MCF 10A (cell line): ENCODE results near the gene TRAF7. TPM values are rescaled to one million over a fixed set of nuclear protein-coding genes. Genes with fewer than 3 reads are reported as not detected.
A peak's percentile ranks its signal among the peaks of the same experiment; 100 is the strongest.

Experiments
- BruUV-seq: library from RNA; stranded (reverse); fragments of 400-500 nt; replicated peaks from 2 replicates; lab custom pipeline; 2021; lab: Mats Ljungman, UMichigan
- CTCF ChIA-PET: fragments of 300-600 bp; sonication (Branson Sonifier 250); formaldehyde crosslinking; extraction: SDS; loops from one replicate; lab custom pipeline; 2021; ENCODE audit warnings: antibody characterized with exemption, inconsistent platforms; lab: Yijun Ruan, JAX
- POLR2A ChIA-PET: fragments of 300-600, 350-650 bp; sonication (Branson Sonifier 250); formaldehyde crosslinking; extraction: SDS; loops from one replicate; lab custom pipeline; 2020; ENCODE audit warnings: antibody characterized with exemption, inconsistent platforms; lab: Yijun Ruan, JAX
- DNase-seq: peaks from one replicate; pipeline ENCODE4 v3.0.0-alpha.2; 2018; ENCODE audit not compliant: unreplicated experiment
- H3K27ac Mint-ChIP-seq: one replicate; pipeline ENCODE4 v1.8.0; 2022; ENCODE audit warnings: mild to moderate bottlenecking, low read depth, mixed read lengths; ENCODE audit not compliant: unreplicated experiment
- H3K27me3 Mint-ChIP-seq: one replicate; pipeline ENCODE4 v1.8.0; 2022; ENCODE audit warnings: mixed read lengths; ENCODE audit not compliant: insufficient read depth, unreplicated experiment
- H3K36me3 Mint-ChIP-seq: one replicate; pipeline ENCODE4 v1.8.0; 2022; ENCODE audit warnings: mild to moderate bottlenecking, moderate library complexity, mixed read lengths; ENCODE audit not compliant: insufficient read depth, unreplicated experiment
- H3K4me1 Mint-ChIP-seq: one replicate; pipeline ENCODE4 v1.8.0; 2022; ENCODE audit warnings: mixed read lengths; ENCODE audit not compliant: insufficient read depth, unreplicated experiment
- H3K4me3 Mint-ChIP-seq: one replicate; pipeline ENCODE4 v1.8.0; 2022; ENCODE audit warnings: mild to moderate bottlenecking, moderate library complexity, mixed read lengths; ENCODE audit not compliant: unreplicated experiment
- H3K9me3 Mint-ChIP-seq: one replicate; pipeline ENCODE4 v1.8.0; 2022; ENCODE audit warnings: mixed read lengths; ENCODE audit not compliant: unreplicated experiment
- intact Hi-C: fragments of 100-400 bp; cut with micrococcal nuclease; formaldehyde crosslinking; loops from 2 replicates; pipeline ENCODE4 v1.14.1; 2022
- total RNA-seq: library from RNA; stranded (reverse); gene quantifications from 2 replicates; pipeline ENCODE4 v1.2.3, GENCODE V29; 2022
- TF ChIP-seq, protein P1 (sequence below): fragments of 200-600 bp; IDR thresholded peaks from one replicate; pipeline ENCODE4 v1.8.0; 2022; ENCODE audit warnings: antibody characterized with exemption, mild to moderate bottlenecking; ENCODE audit not compliant: unreplicated experiment

TRAF7 gene
- total RNA-seq, 1 experiment from 2014 or later, result 98.6 TPM

DNA sequence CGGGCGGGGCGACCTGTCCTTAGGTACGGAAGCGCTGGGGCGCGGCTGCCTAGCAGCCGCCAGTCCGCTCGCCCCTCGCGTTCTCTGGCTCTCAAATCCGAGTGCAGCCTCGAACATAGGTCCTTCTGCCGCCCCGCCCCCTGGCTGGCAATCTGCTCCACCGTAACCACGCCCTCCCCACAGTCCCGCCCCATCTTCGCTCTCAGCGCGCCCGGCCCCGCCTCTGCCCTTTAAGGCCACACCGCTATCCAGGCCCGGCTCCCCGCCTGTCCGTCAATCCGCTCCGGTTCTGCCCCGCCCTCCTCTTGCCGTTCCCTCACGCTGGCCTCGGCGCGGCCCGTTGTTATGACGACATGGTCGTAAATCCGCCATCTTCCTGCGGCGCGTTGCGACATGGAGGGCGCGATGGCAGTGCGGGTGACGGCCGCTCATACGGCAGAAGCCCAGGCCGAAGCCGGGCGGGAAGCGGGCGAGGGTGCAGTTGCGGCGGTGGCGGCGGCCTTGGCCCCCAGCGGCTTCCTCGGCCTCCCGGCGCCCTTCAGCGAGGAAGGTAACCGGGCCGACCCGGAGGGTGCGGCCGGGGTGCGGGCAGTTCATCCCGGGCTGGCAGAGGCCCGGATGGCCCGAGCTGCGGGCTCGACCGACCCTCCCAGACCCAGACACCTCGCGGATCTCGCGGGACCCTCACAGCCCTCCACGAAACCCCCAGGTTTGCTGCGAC, 67.8 kb downstream of the TRAF7 start, which contains the start of gene E4F1:
E4F1 (plus strand) TSS at position 371 of the 721 bp plus-strand sequence; CDS start at position 394, 23 bp downstream.
- H3K27ac Mint-ChIP-seq, result peak within 1 kb of the TSS; percentile 85
- TF ChIP-seq, protein P1, sequence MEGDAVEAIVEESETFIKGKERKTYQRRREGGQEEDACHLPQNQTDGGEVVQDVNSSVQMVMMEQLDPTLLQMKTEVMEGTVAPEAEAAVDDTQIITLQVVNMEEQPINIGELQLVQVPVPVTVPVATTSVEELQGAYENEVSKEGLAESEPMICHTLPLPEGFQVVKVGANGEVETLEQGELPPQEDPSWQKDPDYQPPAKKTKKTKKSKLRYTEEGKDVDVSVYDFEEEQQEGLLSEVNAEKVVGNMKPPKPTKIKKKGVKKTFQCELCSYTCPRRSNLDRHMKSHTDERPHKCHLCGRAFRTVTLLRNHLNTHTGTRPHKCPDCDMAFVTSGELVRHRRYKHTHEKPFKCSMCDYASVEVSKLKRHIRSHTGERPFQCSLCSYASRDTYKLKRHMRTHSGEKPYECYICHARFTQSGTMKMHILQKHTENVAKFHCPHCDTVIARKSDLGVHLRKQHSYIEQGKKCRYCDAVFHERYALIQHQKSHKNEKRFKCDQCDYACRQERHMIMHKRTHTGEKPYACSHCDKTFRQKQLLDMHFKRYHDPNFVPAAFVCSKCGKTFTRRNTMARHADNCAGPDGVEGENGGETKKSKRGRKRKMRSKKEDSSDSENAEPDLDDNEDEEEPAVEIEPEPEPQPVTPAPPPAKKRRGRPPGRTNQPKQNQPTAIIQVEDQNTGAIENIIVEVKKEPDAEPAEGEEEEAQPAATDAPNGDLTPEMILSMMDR, result no peak
- DNase-seq, result peak; percentile 98
- peaks cover 4% of the 10 kb centered on the region for H3K4me1 Mint-ChIP-seq
- H3K4me3 Mint-ChIP-seq, result peak within 1 kb of the TSS; percentile 78
- peaks cover 5% of the 10 kb centered on the region for H3K36me3 Mint-ChIP-seq
- POLR2A ChIA-PET, result interaction anchor here (0.8 to 4.5 kb wide), 9 partner anchors 9 to 76 kb away, joined by 3 to 21 read pairs (median 4); partner anchors contain the start of genes ECI1, PGP and TRAF7
- CTCF ChIA-PET, result no interaction called here
- H3K9me3 Mint-ChIP-seq, result no peaks in the 10 kb centered on the region
- intact Hi-C loops, result loop anchor here (1.0 to 2.0 kb wide), 2 partner anchors 8 to 63 kb away; no protein-coding TSS in a partner anchor
- no TSS peak for BruUV-seq
- H3K27me3 Mint-ChIP-seq, result no peaks in the 10 kb centered on the region

DNA sequence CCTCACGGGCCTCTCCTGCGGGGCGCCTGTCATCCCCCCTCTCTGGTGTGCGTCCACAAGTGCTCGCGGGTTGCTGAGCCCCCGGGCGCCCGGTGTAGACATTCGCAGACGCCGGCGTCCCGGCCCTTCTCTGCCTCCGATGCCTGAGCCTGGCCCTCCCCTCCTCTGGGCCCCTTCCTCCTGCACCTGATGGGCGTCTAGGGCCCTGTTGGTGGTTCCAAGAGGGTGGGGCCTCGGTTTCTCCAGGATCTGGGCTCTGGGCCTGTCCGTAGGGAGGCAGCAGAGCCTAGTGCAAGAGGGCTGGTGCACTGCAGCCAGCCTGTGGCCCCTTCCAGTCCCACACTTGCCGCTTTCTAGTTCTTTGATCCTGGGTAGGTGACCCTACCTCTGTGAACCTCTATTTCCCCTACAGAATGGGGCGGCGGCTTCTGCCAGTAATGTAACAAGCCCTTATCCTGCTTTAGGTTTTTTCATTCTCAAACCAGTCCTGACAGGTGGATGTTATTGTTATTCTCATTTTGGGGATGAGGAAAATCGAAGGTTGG, 68.4 kb downstream of the TRAF7 start:
- peaks cover 10% of the 10 kb centered on the region for H3K36me3 Mint-ChIP-seq
- H3K4me3 Mint-ChIP-seq, result peak overlapping the region; percentile 78
- TF ChIP-seq, protein P1, result peak; percentile 19
- CTCF ChIA-PET, result no interaction called here
- H3K27ac Mint-ChIP-seq, result peak overlapping the region; percentile 85
- peak; percentile 62 for DNase-seq
- POLR2A ChIA-PET, result interaction anchor here (1.1 to 4.5 kb wide), 3 partner anchors 27 to 68 kb away, joined by 4 to 21 read pairs (median 10); partner anchors contain the start of genes ECI1 and TRAF7
- H3K27me3 Mint-ChIP-seq, result no peaks in the 10 kb centered on the region
- TSS peak; percentile 54 for BruUV-seq
- no peaks in the 10 kb centered on the region for H3K9me3 Mint-ChIP-seq
- intact Hi-C loops, result loop anchor here (1.0 to 2.0 kb wide), 3 partner anchors 9 to 63 kb away; partner anchors contain the start of gene ECI1
- peaks cover 4% of the 10 kb centered on the region for H3K4me1 Mint-ChIP-seq

DNA sequence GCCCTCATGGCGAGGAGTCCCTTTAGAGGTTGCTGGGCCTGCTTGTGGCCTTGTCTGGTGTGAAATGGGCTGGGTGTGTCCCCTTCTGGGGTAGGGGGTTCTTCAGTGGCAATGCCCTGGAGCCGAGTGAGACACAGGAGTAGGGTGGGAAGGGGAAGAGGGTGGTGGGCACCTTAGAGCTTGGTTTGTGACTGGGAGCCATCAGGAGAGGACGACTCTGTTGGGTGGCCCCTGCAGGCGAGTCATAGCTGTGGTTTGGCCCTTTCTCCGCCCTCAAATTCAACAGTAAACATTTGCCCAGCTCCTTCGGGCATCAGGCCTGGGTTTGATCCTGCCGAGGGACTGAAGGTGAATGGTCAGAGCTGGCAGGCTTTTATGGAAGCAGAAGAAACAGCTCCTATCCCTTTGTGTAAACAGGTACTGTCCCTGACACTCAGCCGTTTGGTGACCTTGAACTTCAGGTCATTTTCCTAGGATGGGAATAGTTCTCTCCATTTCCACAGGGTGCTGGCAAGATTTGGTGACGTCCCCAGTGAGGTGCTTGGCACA, 70.7 kb downstream of the TRAF7 start:
- no peak for DNase-seq
- intact Hi-C loops, result no loop called here
- Mint-ChIP-seq H3K4me1 (peaks cover 4% of the 10 kb centered on the region), H3K27ac (peak overlapping the region; percentile 46), H3K36me3 (peaks cover 17% of the 10 kb centered on the region), H3K9me3 (no peaks in the 10 kb centered on the region), H3K27me3 (no peaks in the 10 kb centered on the region), H3K4me3 (peak overlapping the region; percentile 35)
- TF ChIP-seq, protein P1, result no peak
- ChIA-PET CTCF (interaction anchor here (0.6 to 0.9 kb wide), 2 partner anchors 10 to 31 kb away, joined by 3 to 7 read pairs; no protein-coding TSS in a partner anchor), POLR2A (interaction anchor here (0.8 to 4.5 kb wide), 8 partner anchors 9 to 456 kb away, joined by 3 to 21 read pairs (median 4); partner anchors contain the start of genes ECI1, KCTD5, PGP and TRAF7)
- no TSS peak for BruUV-seq
